Activated CD4-positive, alpha-beta T cell treated with anti-CD3 and anti-CD28 coated beads, Interleukin-2, amount 50 U/mL, for 16 hours (primary cell): Measurements from ENCODE around the gene CXCL8.

Source experiments
- DNase-seq: peaks from one replicate; pipeline ENCODE4 v3.0.0-alpha.2; 2020

Gene CXCL8

GRCh38 chr4:73718375-73719373 is 21.7 kb upstream of the CXCL8 start:
- DNase-seq: peak; percentile 66

GRCh38 chr4:73721435-73721834 is 18.9 kb upstream of the CXCL8 start:
- DNase-seq: no peak

GRCh38 chr4:73721909-73722308 is 18.5 kb upstream of the CXCL8 start:
- no peak for DNase-seq

GRCh38 chr4:73723023-73723422 is 17.3 kb upstream of the CXCL8 start:
- DNase-seq: no peak

GRCh38 chr4:73723928-73724327 is 16.4 kb upstream of the CXCL8 start:
- no peak for DNase-seq

GRCh38 chr4:73725510-73725909 is 14.9 kb upstream of the CXCL8 start:
- DNase-seq: no peak

GRCh38 chr4:73725985-73726384 is 14.4 kb upstream of the CXCL8 start:
- DNase-seq: no peak

GRCh38 chr4:73727685-73728084 is 12.7 kb upstream of the CXCL8 start:
- DNase-seq: no peak

- no peak for DNase-seq
Observed at GRCh38 chr4:73728091-73728741, 12.2 kb upstream of the CXCL8 start.

- DNase-seq: peak; percentile 31
Observed at GRCh38 chr4:73729534-73730165, 10.7 kb upstream of the CXCL8 start.

- no peak for DNase-seq
Observed at GRCh38 chr4:73730292-73730691, 10.1 kb upstream of the CXCL8 start.

GRCh38 chr4:73730867-73731266 is 9.5 kb upstream of the CXCL8 start:
- DNase-seq: no peak

- DNase-seq: peak; percentile 22
Observed at GRCh38 chr4:73731968-73732610, 8.3 kb upstream of the CXCL8 start.

GRCh38 chr4:73732759-73733431 is 7.5 kb upstream of the CXCL8 start:
- no peak for DNase-seq

GRCh38 chr4:73734530-73735001 is 5.8 kb upstream of the CXCL8 start:
- DNase-seq: no peak

GRCh38 chr4:73735231-73735630 is 5.1 kb upstream of the CXCL8 start:
- DNase-seq: peak; percentile 64

- DNase-seq: no peak
Observed at GRCh38 chr4:73741031-73741749, 821 bp downstream of the CXCL8 start.

- no peak for DNase-seq
Observed at GRCh38 chr4:73741750-73742489, 1.6 kb downstream of the CXCL8 start.

- no peak for DNase-seq
Observed at GRCh38 chr4:73742490-73743160, 2.3 kb downstream of the CXCL8 start.

GRCh38 chr4:73743281-73743680 is 2.9 kb downstream of the CXCL8 start:
- DNase-seq: no peak
